Heart left ventricle (tissue), 16 donors: ENCODE data around the gene PLCXD1. TPM values are rescaled to one million over a fixed set of nuclear protein-coding genes. Genes with fewer than 3 reads are reported as not detected.
A peak's percentile ranks its signal among the peaks of the same experiment; 100 is the strongest.
"Not testable (repeated sequence)": the region's sequence is repeated elsewhere in the genome, so short reads cannot be mapped to it uniquely, and the experiment has no call there.

Experiments used
- ATAC-seq, 4 donors: fragments of 200-7000 bp; cut with Tn5 transposase; one replicate each; pipeline ENCODE4 v1.9.1; 2020 to 2022; ENCODE audit warnings: moderate library complexity in 4 of 4, mild to moderate bottlenecking in 3 of 4, moderate number of reproducible peaks in 1 of 4
- DNase-seq, 5 donors: peaks; one replicate each; pipeline ENCODE4 v3.0.0-alpha.2; 2020
- H3K27ac ChIP-seq, 12 donors: fragments of 200-600 bp; sonication (generic) in 4 of 12; one replicate each; pipeline versions ENCODE4 v1.5.0 to v1.8.0; 2016 to 2022; ENCODE audit warnings: mild to moderate bottlenecking in 2 of 12
- H3K27me3 ChIP-seq, 9 donors: fragments of 200-600 bp; sonication (generic) in 2 of 9; one replicate each; pipeline versions ENCODE4 v1.5.1 to v1.8.0; 2016 to 2022; ENCODE audit warnings: mild to moderate bottlenecking in 3 of 9
- H3K36me3 ChIP-seq, 9 donors: fragments of 200-600 bp; sonication (generic) in 2 of 9; one replicate each; pipeline versions ENCODE4 v1.5.0 to v1.8.0; 2018 to 2022; ENCODE audit warnings: mild to moderate bottlenecking in 2 of 9
- H3K4me1 ChIP-seq, 12 donors: fragments of 200-600 bp; sonication (generic) in 4 of 12; one replicate each; pipeline versions ENCODE4 v1.5.0 to v1.8.0; 2016 to 2022; ENCODE audit warnings: mild to moderate bottlenecking in 3 of 12
- H3K4me3 ChIP-seq, 12 donors: fragments of 200-600 bp; sonication (generic) in 4 of 12; one replicate each; pipeline versions ENCODE4 v1.5.0 to v1.8.0; 2017 to 2022; ENCODE audit warnings: mild to moderate bottlenecking in 9 of 12, moderate library complexity in 4 of 12
- H3K9me3 ChIP-seq, 12 donors: fragments of 200-600 bp; sonication (generic) in 4 of 12; one replicate each; pipeline versions ENCODE4 v1.5.0 to v1.8.0; 2016 to 2022; ENCODE audit warnings: mild to moderate bottlenecking in 1 of 12
- POLR2A ChIP-seq, 2 donors: fragments of 450-650 bp; IDR thresholded peaks; one replicate each; pipeline ENCODE4 v1.6.1; 2017; ENCODE audit warnings: antibody characterized with exemption in 2 of 2, mild to moderate bottlenecking in 2 of 2, moderate library complexity in 2 of 2
- WGBS, 4 donors: extraction: QIAGEN DNeasy Blood & Tissue Kit in 2 of 4; methylation state at CpG; one replicate each; pipeline versions ENCODE4 v1.1.5 to v1.1.7; 2013 to 2018; 5-methylcytosine and 5-hydroxymethylcytosine counted together
- intact Hi-C, 10 donors: fragments of 100-400 bp; cut with DNase I; formaldehyde crosslinking; loops; one replicate each; pipeline versions ENCODE4 v1.11.1 to v1.14.2; 2022
- polyA plus RNA-seq, 2 donors: library from polyadenylated mRNA; stranded (reverse); fragments of 200-250 nt; gene quantifications; one replicate each; pipeline ENCODE4 v1.2.3, GENCODE V29; 2013
- total RNA-seq, 9 donors: library from RNA; depleted of rRNA in 2 of 9; stranded (reverse); fragments of >200 nt in 2 of 9; fragmentation: NEBNext Ultra II Directional in 3 of 9; extraction: Animal tissue kit (Norgen Biotek cat#: 25700) in 3 of 9; gene quantifications; one replicate each; pipeline versions ENCODE4 v1.1.0 to v1.2.4, GENCODE V29; 2016 to 2023
- TF ChIP-seq, protein P1 (sequence below), 12 donors: fragments of 200-600 bp; sonication (generic) in 4 of 12; IDR thresholded peaks; one replicate each; pipeline versions ENCODE4 v1.5.0 to v1.8.0; 2018 to 2022; ENCODE audit warnings: antibody characterized with exemption in 12 of 12, mild to moderate bottlenecking in 5 of 12
- donor health status: ischemic (EF 13 %, LVEDD 7.1; RV severe dilation, severe dysfunction).
- donor health status: healthy with polysubstance abuse.
- donor health status: DM: no; HTN: yes; CAD: no.
- donor health status: DM: no; HTN: no; CAD: no.
- donor health status: ischemic (EF 25% LVEDD 6.9; RV normal size, moderate dysfunction).
- donor health status: ischemic (EF 25% LVEDD 5.7; RV mildly dilated, moderate dysfunction).
- donor health status: healthy.
- donor health status: DM: yes; HTN: yes; CAD: no.
- donor health status: ischemic (EF 35%, LVEDD 5.7; RV mildly dilated, moderate dysfunction).
- donor health status: nonischemic (EF 11% LVEDD 7.7; RV severe dilation, severe dysfunction).
- donor health status: DM: yes; HTN: yes; CAD: no.
- donor health status: PGD.
- donor health status: ischemic (EF 29% LVEDD 5.4; RV normal size, mild dysfunction).
- donor health status: nonischemic (EF 23%, LVEDD 6.1; RV moderate dilation, normal function).

The PLCXD1 gene
- total and polyA plus RNA-seq, 11 donors: 0.81 to 27.0 (median 3.0) TPM

DNA sequence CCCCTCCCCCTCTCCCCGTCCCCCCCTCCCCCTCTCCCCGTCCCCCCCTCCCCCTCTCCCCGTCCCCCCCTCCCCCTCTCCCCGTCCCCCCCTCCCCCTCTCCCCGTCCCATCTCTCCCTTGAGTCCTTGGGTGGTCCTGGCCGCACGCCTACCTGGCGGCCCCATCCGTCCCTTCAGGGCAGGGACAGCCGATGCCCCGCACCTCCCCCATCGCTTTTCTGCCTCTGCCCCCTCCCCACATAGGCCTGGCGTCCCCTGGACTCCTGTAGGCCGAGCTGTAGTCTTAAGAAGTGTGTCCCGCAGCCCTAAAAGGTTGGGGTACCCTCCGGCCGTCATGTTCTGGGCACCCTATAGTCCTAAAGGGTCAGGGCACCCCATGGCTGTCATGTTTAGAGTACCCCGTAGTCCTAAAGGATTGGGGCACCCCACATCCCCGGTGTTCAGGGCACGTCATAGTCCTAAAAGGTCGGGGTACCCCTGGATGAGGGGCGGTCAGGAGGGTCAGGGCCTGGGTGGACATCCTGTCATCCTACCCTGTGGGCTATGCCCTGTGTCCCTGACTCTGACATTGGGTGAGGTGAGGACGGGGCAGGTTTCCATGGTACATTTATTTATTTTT, 48.2 kb downstream of the PLCXD1 start:
- Histone ChIP-seq H3K27ac (no peak overlapping the region), H3K36me3 (peaks cover 0 to 18% (median 8%) of the 10 kb centered on the region in 9 donors), H3K4me1 (peaks cover 0 to 14% (median 8%) of the 10 kb centered on the region in 12 donors), H3K9me3 (no peaks in the 10 kb centered on the region), H3K27me3 (peaks cover 0 to 20% (median 5%) of the 10 kb centered on the region in 9 donors), H3K4me3 (no peak overlapping the region)
- intact Hi-C loops: no loop called here
- 82 to 92% (median 88%) methylated on average over 12 to 18 of the region's 23 CpGs for WGBS, 4 donors
- TF ChIP-seq, protein P1, sequence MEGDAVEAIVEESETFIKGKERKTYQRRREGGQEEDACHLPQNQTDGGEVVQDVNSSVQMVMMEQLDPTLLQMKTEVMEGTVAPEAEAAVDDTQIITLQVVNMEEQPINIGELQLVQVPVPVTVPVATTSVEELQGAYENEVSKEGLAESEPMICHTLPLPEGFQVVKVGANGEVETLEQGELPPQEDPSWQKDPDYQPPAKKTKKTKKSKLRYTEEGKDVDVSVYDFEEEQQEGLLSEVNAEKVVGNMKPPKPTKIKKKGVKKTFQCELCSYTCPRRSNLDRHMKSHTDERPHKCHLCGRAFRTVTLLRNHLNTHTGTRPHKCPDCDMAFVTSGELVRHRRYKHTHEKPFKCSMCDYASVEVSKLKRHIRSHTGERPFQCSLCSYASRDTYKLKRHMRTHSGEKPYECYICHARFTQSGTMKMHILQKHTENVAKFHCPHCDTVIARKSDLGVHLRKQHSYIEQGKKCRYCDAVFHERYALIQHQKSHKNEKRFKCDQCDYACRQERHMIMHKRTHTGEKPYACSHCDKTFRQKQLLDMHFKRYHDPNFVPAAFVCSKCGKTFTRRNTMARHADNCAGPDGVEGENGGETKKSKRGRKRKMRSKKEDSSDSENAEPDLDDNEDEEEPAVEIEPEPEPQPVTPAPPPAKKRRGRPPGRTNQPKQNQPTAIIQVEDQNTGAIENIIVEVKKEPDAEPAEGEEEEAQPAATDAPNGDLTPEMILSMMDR (IDR thresholded peaks at IDR 0.05): no peak
- no peak for TF ChIP-seq POLR2A (IDR thresholded peaks at IDR 0.05)
- DNase-seq (peak in 2 of 5 donors; percentile 21 to 28), ATAC-seq (no peak)

DNA sequence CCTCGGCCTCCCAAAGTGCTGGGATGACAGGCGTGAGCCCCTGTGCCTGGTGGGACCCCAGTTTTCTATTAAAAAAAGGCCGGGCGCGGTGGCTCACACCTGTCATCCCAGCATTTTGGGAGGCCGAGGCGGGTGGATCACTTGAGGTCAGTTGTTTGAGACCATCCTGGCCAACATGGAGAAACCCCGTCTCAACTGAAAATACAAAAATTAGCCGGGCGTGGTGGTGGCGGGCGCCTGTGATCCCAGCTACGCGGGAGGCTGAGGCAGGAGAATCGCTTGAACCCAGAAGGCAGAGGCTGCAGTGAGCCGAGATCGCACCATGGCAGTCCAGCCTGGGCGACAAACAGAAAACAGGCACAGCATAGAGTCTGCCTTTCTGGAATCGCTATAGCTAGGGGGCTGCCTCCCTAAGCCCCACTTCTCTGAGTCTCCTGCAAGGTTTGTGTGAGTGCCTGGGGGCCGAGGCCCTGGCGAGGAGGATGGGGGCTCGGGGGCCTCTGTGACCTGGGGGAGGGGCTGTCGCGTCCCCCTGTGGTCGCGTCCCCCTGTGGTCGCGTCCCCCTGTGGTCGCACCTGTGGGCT, 49.1 kb downstream of the PLCXD1 start:
- 67 to 91% (median 80%) methylated on average over 27 to 29 of the region's 29 CpGs for WGBS, 4 donors
- Histone ChIP-seq H3K4me1 (peaks cover 0 to 14% (median 8%) of the 10 kb centered on the region in 12 donors), H3K36me3 (peaks cover 0 to 23% (median 12%) of the 10 kb centered on the region in 9 donors), H3K27me3 (peaks cover 0 to 15% (median 5%) of the 10 kb centered on the region in 9 donors)
- peak in 2 of 5 donors; percentile 5 to 33 for DNase-seq
- intact Hi-C loops, ATAC-seq, H3K9me3 ChIP-seq, H3K4me3 ChIP-seq, H3K27ac ChIP-seq: not testable (repeated sequence)

DNA sequence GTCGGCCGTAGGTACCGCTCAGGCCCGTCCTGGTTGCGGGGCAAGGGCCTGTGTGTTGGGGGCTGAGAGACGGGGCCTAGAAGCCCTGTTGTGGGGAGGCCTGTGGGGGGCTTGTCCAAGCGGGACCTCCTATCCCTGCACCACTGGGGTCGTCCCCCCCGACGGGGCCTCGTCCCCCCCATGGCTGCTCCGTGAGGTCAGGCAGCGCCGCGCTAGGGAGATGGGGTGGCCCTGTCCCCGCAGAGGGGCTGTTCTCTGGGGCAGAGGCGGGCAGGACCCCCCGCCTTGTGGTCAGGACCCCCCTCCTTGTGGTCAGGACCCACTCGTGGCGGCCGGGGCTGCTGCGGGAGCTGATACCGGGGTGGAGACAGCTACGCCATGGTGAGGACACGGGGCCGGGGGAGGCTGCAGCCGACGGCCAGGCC, 49.6 kb downstream of the PLCXD1 start:
- peaks cover 0 to 15% (median 5%) of the 10 kb centered on the region in 9 donors for H3K27me3 ChIP-seq
- H3K27ac ChIP-seq: no peak overlapping the region
- peaks cover 0 to 14% (median 8%) of the 10 kb centered on the region in 12 donors for H3K4me1 ChIP-seq
- peaks cover 0 to 25% (median 12%) of the 10 kb centered on the region in 9 donors for H3K36me3 ChIP-seq
- intact Hi-C loops: no loop called here
- no peaks in the 10 kb centered on the region for H3K9me3 ChIP-seq
- DNase-seq (peak in 2 of 5 donors; percentile 26 to 42), ATAC-seq (peak in 2 of 4 donors; percentile 3 to 16)
- WGBS, 4 donors: 13 to 22% (median 16%) methylated on average over 7 to 28 of the region's 28 CpGs; no CpG with 5 or more reads in 1 of the 4 donors
- TF ChIP-seq POLR2A (IDR thresholded peaks at IDR 0.05): no peak
- TF ChIP-seq, protein P1 (IDR thresholded peaks at IDR 0.05): no peak
- peak overlapping the region in 8 of 12 donors; percentile 1 to 43 (median 26) for H3K4me3 ChIP-seq

DNA sequence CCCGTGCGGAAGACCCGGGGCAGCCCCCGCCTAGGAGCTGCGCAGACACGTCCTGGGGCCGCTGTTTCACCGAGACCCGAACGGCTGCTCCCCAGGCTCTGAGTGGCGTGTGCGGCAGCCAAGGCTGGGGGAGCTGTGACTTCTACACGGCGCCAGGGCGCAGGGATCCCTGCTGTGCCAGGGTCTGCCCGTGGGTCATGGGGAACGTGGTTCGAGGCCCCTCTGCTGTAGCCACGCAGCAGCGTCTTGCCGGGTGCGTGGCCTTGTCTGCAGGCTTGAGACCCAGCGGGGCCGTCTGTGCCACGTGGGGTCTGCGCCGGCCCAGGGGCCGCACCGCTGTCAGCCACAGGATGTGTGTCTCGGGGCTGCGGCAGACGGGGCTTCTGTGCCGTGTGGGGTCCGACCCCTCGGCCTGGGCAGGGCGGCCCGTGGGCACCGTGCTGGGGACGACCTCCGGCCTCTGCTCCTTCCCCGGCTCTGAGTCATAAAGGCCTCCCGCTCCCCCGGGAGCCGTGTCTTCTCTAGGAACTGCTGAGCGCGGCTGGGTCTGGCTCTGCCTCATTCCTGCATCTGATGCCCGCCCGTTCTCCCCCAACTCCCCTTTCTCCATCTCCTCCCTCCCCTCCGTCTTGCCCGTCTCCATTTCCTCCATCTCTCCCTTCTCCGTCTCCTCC, 50.1 kb downstream of the PLCXD1 start:
- 3 to 29% (median 10%) methylated on average over 24 to 51 of the region's 51 CpGs for WGBS, 4 donors
- H3K27me3 ChIP-seq: peaks cover 0 to 15% (median 5%) of the 10 kb centered on the region in 9 donors
- intact Hi-C loops: no loop called here
- H3K9me3 ChIP-seq: no peaks in the 10 kb centered on the region
- DNase-seq (peak in 2 of 5 donors; percentile 37 to 76), ATAC-seq (peak in 3 of 4 donors; percentile 42 to 63 (median 54))
- peaks cover 0 to 25% (median 12%) of the 10 kb centered on the region in 9 donors for H3K36me3 ChIP-seq
- peaks cover 0 to 14% (median 8%) of the 10 kb centered on the region in 12 donors for H3K4me1 ChIP-seq
- peak overlapping the region in 10 of 12 donors; percentile 1 to 43 (median 21) for H3K4me3 ChIP-seq
- H3K27ac ChIP-seq: no peak overlapping the region
- no peak for TF ChIP-seq POLR2A (IDR thresholded peaks at IDR 0.05)
- TF ChIP-seq, protein P1 (IDR thresholded peaks at IDR 0.05): no peak
